Islet of Langerhans (tissue), 1 donor: ENCODE measurements around the gene OR2L5.

ENCODE experiments used
- FAIRE-seq: peaks from one replicate; lab custom pipeline; 2011; peaks lifted over from hg19 to GRCh38; lab: Jason Lieb, UNC

Gene OR2L5

DNA sequence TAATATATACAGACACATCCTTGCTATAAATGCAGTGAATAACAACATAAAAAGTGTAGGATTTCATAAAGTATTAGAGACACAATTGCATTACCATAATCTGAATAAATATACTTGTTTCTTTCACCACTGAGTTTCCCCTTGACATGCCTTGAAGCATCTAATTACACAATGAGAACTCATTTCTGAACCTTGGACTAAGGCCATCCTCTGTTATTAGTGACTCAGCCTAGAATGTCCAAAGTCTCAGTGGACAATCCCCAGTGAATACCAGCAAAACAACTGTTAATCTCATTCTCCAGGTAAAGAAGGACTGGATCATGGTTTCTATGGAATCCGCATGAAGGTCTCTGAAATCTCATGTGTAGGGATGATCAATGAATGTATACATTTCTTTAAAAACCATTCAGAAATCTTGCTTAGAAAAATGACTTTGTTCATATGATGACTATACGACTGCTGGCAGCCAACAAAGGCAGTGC lies at the start of gene OR2L5:
Gene OR2L5 (plus strand): TSS at position 432 of the 482 bp plus-strand sequence. CDS start 8,288 bp downstream, outside the sequence.
- FAIRE-seq, result no peak

DNA sequence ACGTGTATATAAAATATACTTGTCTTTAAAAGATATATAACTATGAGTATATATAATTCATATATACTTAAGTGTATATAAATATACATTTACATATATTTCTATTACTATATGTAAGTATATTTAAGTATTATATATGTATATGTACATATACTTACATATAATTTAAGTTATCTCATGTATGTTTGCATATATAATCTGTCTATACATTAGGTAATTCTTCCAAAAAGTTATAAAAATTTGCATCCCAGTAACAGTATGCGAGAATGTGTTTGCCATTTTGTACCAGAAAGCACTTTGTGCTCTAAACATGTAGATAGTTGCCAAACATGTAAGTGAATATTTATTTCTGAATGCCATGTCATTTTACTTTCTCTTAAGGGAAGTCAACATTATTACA lies 48.5 kb upstream of the OR2L5 start, which contains the start of gene OR2AK2:
Gene OR2AK2 (plus strand): TSS at position 301 of the 400 bp plus-strand sequence. CDS start 144 bp downstream, outside the sequence.
- FAIRE-seq, result no peak

DNA sequence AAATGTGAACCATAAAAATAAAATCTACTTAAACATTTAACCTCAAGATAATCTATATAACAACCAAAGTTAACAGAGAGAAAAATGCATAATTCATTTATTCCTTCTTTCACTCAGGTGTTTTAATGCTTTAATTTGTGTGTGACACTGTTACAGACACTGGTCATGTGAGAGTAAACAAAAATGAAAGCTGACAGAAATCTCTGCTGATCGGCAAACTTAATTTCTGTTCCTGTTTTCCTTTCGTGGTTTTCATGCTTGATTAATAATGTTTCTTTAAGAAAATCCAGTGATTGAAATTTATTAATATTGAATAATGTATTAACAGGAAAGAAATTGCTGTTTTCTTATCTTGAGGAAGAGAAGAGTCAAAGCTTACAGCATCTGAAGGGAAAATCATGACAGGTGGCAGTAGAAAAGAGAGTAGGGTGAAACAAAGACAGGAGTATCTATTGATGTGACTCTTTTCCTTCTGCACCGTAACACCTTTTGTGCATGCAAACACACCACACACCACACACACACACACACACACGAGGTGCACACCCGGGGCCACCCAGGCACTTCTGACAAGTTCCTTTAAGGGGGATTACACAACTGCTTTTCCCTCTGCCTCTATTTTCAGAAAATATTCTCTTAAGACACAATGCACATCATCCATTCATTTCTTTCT lies 46.8 kb upstream of the OR2L5 start:
- FAIRE-seq, result no peak

DNA sequence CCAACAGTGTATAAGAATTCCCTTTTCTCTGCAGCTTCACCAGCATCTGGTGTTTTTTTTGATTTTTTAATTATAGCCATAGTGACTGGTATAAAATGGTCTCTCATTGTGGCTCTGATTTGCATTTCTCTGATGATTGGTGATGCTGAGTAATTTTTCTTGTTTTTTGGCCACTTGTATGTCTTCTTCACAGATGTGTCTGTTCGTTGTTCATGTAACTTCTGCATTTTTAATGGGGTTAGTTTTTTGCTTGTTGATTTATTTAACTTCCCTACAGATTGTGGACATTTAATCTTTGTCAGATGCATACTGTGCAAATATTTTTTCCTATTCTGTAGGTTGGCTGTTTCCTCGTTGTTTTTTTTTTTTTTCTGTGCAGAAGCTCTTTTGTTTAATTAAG lies 20.5 kb upstream of the OR2L5 start:
- FAIRE-seq, result no peak

GRCh38 chr1:247998811-247999210 lies 14.6 kb upstream of the OR2L5 start:
- FAIRE-seq, result no peak

- FAIRE-seq, result no peak
Observed at GRCh38 chr1:248000169-248000568, 13.3 kb upstream of the OR2L5 start.

- no peak for FAIRE-seq
Observed at GRCh38 chr1:248007778-248008177, 5.7 kb upstream of the OR2L5 start.

DNA sequence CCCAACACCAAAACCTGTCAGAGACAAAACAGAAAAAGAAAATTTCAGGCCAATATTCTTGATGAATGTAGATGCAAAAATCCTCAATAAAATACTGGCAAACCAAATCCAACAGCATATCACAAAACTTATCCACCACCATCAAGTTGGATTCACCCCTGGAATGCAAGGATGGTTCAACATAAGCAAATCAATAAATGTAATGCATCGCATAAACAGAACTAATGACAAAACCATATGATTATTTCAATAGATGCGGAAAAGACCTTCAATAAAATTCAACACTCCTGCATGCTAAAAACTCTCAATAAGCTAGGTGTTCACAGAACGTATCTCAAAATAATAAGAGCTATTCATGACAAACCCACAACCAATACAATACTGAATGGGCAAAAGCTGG lies 3.8 kb upstream of the OR2L5 start:
- no peak for FAIRE-seq

GRCh38 chr1:248015803-248016202 lies 2.3 kb downstream of the OR2L5 start:
- FAIRE-seq, result no peak

DNA sequence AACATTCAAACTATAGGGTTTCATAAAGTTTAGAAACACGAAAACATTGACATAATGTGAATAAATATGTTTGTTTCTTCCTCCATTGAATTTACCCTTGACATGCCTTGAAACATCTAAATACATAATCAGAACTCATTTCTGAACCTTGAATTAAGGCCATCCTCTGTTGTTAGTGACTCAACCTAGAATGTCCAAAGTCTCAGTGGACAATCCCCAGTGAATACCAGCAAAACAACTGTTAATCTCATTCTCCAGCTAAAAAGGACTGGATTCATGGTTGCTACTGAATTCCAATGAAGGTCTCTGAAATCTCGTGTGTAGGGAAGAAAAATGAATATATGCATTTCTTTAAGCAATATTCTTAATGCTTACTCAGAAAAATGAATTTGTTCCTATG lies 16.3 kb downstream of the OR2L5 start, which contains the start of gene OR2L2:
Gene OR2L2 (plus strand): TSS at position 301 of the 400 bp plus-strand sequence. CDS start 8,198 bp downstream, outside the sequence.
- no peak for FAIRE-seq

- no peak for FAIRE-seq
Observed at GRCh38 chr1:248045209-248045608, 31.7 kb downstream of the OR2L5 start.

- FAIRE-seq, result no peak
Observed at GRCh38 chr1:248046536-248046935, 33.1 kb downstream of the OR2L5 start, which contains the start of gene OR2L3. OR2L3 (plus strand) TSS chr1:248046836; CDS start chr1:248060682, 13,846 bp downstream.

GRCh38 chr1:248047008-248047407 lies 33.5 kb downstream of the OR2L5 start:
- FAIRE-seq, result no peak

DNA sequence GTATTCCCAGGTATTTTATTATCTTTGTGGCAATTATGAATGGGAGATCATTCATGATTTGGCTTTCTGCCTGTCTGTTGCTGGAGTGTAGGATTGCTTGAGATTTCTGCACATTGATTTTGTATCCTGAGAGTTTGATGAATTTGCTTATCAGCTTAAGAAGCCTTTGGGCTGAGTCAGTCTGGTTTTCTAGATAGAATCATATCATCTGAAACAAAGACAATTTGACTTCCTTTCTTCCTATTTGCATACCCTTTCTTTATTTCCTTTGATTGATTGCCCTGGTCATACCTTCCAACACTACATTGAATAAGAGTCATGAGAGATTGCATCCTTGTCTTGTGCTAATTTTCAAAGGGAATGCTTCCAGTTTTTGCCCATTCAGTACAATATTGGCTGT lies 41.2 kb downstream of the OR2L5 start:
- FAIRE-seq, result no peak

GRCh38 chr1:248055261-248055660 lies 41.8 kb downstream of the OR2L5 start:
- no peak for FAIRE-seq

DNA sequence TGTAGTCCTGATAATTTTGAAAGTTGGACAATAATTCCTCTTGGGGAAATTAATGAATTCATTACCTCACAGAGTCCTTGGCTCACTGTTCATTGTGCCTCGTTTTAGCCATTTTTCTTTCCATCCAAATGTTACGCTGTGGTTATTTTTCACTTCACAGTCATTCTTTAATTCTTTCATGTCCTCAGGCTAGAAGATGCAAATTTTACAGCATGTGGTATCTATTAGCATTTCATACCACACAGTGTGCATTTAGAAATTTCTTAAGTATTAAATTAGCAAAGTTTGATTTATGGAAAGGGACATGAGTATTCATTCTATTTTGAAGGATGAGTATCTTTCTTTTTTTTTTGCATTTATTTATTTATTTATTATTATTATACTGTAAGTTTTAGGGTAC lies 51.6 kb downstream of the OR2L5 start:
- FAIRE-seq, result no peak

DNA sequence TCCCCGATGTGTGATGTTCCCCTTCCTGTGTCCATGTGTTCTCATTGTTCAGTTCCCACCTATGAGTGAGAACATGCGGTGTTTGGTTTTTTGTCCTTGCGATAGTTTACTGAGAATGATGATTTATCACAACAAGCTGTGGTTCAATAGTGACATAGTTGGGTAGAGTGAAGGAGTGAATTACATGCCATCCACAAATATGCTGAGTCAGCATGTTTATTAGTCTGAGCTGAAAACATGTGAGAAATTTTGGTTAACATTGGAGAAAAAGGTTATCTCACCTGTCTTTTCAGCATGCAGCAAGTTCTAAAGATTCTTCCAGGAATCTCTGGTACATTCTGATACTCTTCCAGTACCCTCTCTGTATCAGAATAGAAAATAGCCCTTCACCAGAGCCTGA lies 52.1 kb downstream of the OR2L5 start:
- no peak for FAIRE-seq
